GM10248 (cell line): Measurements from ENCODE around the gene FGF18.

ENCODE experiments used
- CTCF ChIA-PET: fragments of 300-600 bp; sonication (Branson Sonifier 250); formaldehyde crosslinking; extraction: SDS; loops from one replicate; lab custom pipeline; 2021; ENCODE audit warnings: antibody characterized with exemption; lab: Yijun Ruan, JAX
- POLR2A ChIA-PET: fragments of 350-650 bp; sonication (Branson Sonifier 250); formaldehyde crosslinking; extraction: SDS; loops from one replicate; lab custom pipeline; 2020; ENCODE audit warnings: antibody characterized with exemption; lab: Yijun Ruan, JAX
- DNase-seq: peaks from one replicate; pipeline ENCODE4 v3.0.0; 2012; ENCODE audit errors: extremely low spot score
- CTCF ChIP-seq: IDR thresholded peaks from 2 replicates; pipeline ENCODE4 v1.5.1; 2012; ENCODE audit warnings: mild to moderate bottlenecking, low read depth; ENCODE audit errors: extremely low read depth, missing control alignments, control extremely low read depth

Gene FGF18

GRCh38 chr5:171428168-171428696 lies 8.8 kb downstream of the FGF18 start:
- no peak for TF ChIP-seq CTCF
- no peak for DNase-seq
- POLR2A ChIA-PET, result no interaction called here
- CTCF ChIA-PET, result interaction anchor here (2.2 kb wide), 1 partner anchor 10 kb away, joined by 9 read pairs; the partner anchor contains the start of gene FGF18

GRCh38 chr5:171428809-171429542 lies 9.5 kb downstream of the FGF18 start:
- TF ChIP-seq CTCF, result no peak
- POLR2A ChIA-PET, result interaction anchor here (0.6 kb wide), 1 partner anchor 16 kb away, joined by 9 read pairs; no protein-coding TSS in a partner anchor
- no peak for DNase-seq
- CTCF ChIA-PET, result interaction anchor here (2.2 kb wide), 1 partner anchor 10 kb away, joined by 9 read pairs; the partner anchor contains the start of gene FGF18

- TF ChIP-seq CTCF, result no peak
- POLR2A ChIA-PET, result interaction anchor here (0.6 kb wide), 1 partner anchor 17 kb away, joined by 9 read pairs; no protein-coding TSS in a partner anchor
- DNase-seq, result no peak
- CTCF ChIA-PET, result no interaction called here
Observed at GRCh38 chr5:171429543-171429910, 10.1 kb downstream of the FGF18 start.

GRCh38 chr5:171431251-171431777 lies 11.9 kb downstream of the FGF18 start:
- TF ChIP-seq CTCF, result no peak
- ChIA-PET CTCF (no interaction called here), POLR2A (interaction anchor here (0.6 to 0.7 kb wide), 2 partner anchors 11 to 44 kb away, joined by 3 read pairs; no protein-coding TSS in a partner anchor)
- no peak for DNase-seq

GRCh38 chr5:171432076-171432475 lies 12.6 kb downstream of the FGF18 start:
- TF ChIP-seq CTCF, result no peak
- ChIA-PET CTCF (no interaction called here), POLR2A (no interaction called here)
- no peak for DNase-seq

- POLR2A ChIA-PET, result no interaction called here
- no peak for TF ChIP-seq CTCF
- CTCF ChIA-PET, result no interaction called here
- no peak for DNase-seq
Observed at GRCh38 chr5:171432583-171433351, 13.3 kb downstream of the FGF18 start.
